GM08714 (cell line): ENCODE measurements around the gene LRRC74B.

Source experiments
- H3K4me3 ChIP-seq: fragments of 200-500 bp; sonication (Bioruptor generic); 2 replicates; pipeline ENCODE4 v1.5.1; 2014; ENCODE audit warnings: mild to moderate bottlenecking, low read length, inconsistent platforms
- ZNF274 ChIP-seq: IDR thresholded peaks from 2 replicates; pipeline ENCODE4 v1.6.1; 2012; ENCODE audit warnings: mild to moderate bottlenecking, low read depth, low read length

The LRRC74B gene

GRCh38 chr22:21025266-21025665 is 20.5 kb upstream of the LRRC74B start:
- TF ChIP-seq ZNF274 = no peak
- no peak overlapping the region for H3K4me3 ChIP-seq

GRCh38 chr22:21025763-21026755 is 19.7 kb upstream of the LRRC74B start:
- no peak for TF ChIP-seq ZNF274
- no peak overlapping the region for H3K4me3 ChIP-seq

GRCh38 chr22:21026783-21027692 is 18.7 kb upstream of the LRRC74B start:
- no peak for TF ChIP-seq ZNF274
- no peak overlapping the region for H3K4me3 ChIP-seq

GRCh38 chr22:21028277-21029251 is 17.2 kb upstream of the LRRC74B start:
- TF ChIP-seq ZNF274 = no peak
- H3K4me3 ChIP-seq = no peak overlapping the region

GRCh38 chr22:21029486-21030025 is 16.2 kb upstream of the LRRC74B start:
- H3K4me3 ChIP-seq = no peak overlapping the region
- no peak for TF ChIP-seq ZNF274

GRCh38 chr22:21030032-21030431 is 15.7 kb upstream of the LRRC74B start:
- no peak overlapping the region for H3K4me3 ChIP-seq
- no peak for TF ChIP-seq ZNF274

- TF ChIP-seq ZNF274 = no peak
- H3K4me3 ChIP-seq = no peak overlapping the region
These were observed 14.9 kb upstream of the LRRC74B start for GRCh38 chr22:21030621-21031544.

- H3K4me3 ChIP-seq = no peak overlapping the region
- TF ChIP-seq ZNF274 = no peak
These were observed 14.2 kb upstream of the LRRC74B start for GRCh38 chr22:21031545-21032036.

- TF ChIP-seq ZNF274 = no peak
- H3K4me3 ChIP-seq = no peak within 1 kb of the TSS
These were observed 13.5 kb upstream of the LRRC74B start, which contains the start of gene SLC7A4 for GRCh38 chr22:21032037-21032867. SLC7A4 (minus strand) TSS chr22:21032561; CDS start chr22:21031812, 749 bp downstream.

- H3K4me3 ChIP-seq = no peak overlapping the region
These were observed 12.7 kb upstream of the LRRC74B start for GRCh38 chr22:21032868-21033688.

GRCh38 chr22:21033895-21034294 is 11.9 kb upstream of the LRRC74B start:
- no peak for TF ChIP-seq ZNF274

More at GRCh38 chr22:21032868-21033688, 12.7 kb upstream of the LRRC74B start:
- no peak for TF ChIP-seq ZNF274

More at GRCh38 chr22:21033895-21034294, 11.9 kb upstream of the LRRC74B start:
- H3K4me3 ChIP-seq = no peak overlapping the region
